Endothelial cell of umbilical vein (primary cell): ENCODE measurements around the gene DRAP1. TPM values are rescaled to one million over a fixed set of nuclear protein-coding genes. Genes with fewer than 3 reads are reported as not detected.

Experiments used
- BruUV-seq: library from RNA; stranded (reverse); fragments of 400-500 nt; replicated peaks from 2 replicates; lab custom pipeline; 2021; lab: Mats Ljungman, UMichigan
- CTCF ChIA-PET: fragments of 300-600, 350-600 bp; sonication (Branson Sonifier 250); formaldehyde crosslinking; loops from one replicate; lab custom pipeline; 2021; ENCODE audit warnings: antibody characterized with exemption, inconsistent platforms; lab: Charles Lee
- POLR2A ChIA-PET: fragments of 300-600, 350-600 bp; sonication (Branson Sonifier 250); formaldehyde crosslinking; loops from one replicate; lab custom pipeline; 2021; ENCODE audit warnings: antibody characterized with exemption, inconsistent platforms; lab: Charles Lee
- DNase-seq: peaks from one replicate; pipeline ENCODE4 v3.0.0-alpha.2; 2011; ENCODE audit warnings: low read depth, low spot score
- FAIRE-seq: peaks from 2 replicates; lab custom pipeline; 2011; peaks lifted over from hg19 to GRCh38; lab: Jason Lieb, UNC
- H2AFZ ChIP-seq: 2 replicates; pipeline ENCODE4 v1.6.0; 2012; ENCODE audit warnings: low read depth, low read length, control low read depth, inconsistent platforms
- H3K27ac ChIP-seq: 2 replicates; pipeline ENCODE4 v1.5.1; 2011; ENCODE audit warnings: low read depth, mild to moderate bottlenecking, control low read depth, low read length, moderate library complexity; ENCODE audit not compliant: insufficient read depth
- H3K27me3 ChIP-seq, 2 experiments: 2 replicates each; pipeline versions ENCODE4 v1.6.0 to v1.6.1; 2011; ENCODE audit warnings: low read length in 2 of 2, mixed read lengths in 1 of 2; ENCODE audit not compliant: control insufficient read depth in 2 of 2, insufficient read depth in 2 of 2
- H3K36me3 ChIP-seq, 2 experiments: 2 replicates in 1 of 2; 3 replicates in 1 of 2; pipeline ENCODE4 v1.5.1; 2011; ENCODE audit warnings: low read length in 2 of 2, mild to moderate bottlenecking in 1 of 2, moderate library complexity in 1 of 2; ENCODE audit not compliant: control insufficient read depth in 2 of 2, insufficient read depth in 2 of 2; ENCODE audit errors: extremely low read depth in 1 of 2
- H3K4me1 ChIP-seq: 3 replicates; pipeline ENCODE4 v1.5.1; 2011; ENCODE audit warnings: mild to moderate bottlenecking, low read length; ENCODE audit not compliant: control insufficient read depth, insufficient read depth; ENCODE audit errors: extremely low read depth
- H3K4me2 ChIP-seq: 2 replicates; pipeline ENCODE4 v1.6.1; 2011; ENCODE audit warnings: low read length, control low read depth, mixed read lengths; ENCODE audit not compliant: insufficient read depth
- H3K4me3 ChIP-seq, 3 experiments: fragments of 200-600 bp in 1 of 3; sonication (generic), shearing (Covaris generic) in 1 of 3; replicated peaks in 1 of 3; 2 replicates each; pipeline ENCODE4 v1.5.1; 2011 to 2016; ENCODE audit warnings: control low read depth in 3 of 3, low read length in 3 of 3, mild to moderate bottlenecking in 2 of 3, inconsistent platforms in 1 of 3, low read depth in 1 of 3, moderate library complexity in 1 of 3; ENCODE audit not compliant: insufficient read depth in 1 of 3
- H3K79me2 ChIP-seq: 2 replicates; pipeline ENCODE4 v1.6.0; 2012; ENCODE audit warnings: low read length, inconsistent platforms; ENCODE audit not compliant: control insufficient read depth, insufficient read depth
- H3K9ac ChIP-seq: replicated peaks from 2 replicates; pipeline ENCODE3; 2011; ENCODE audit warnings: low read length, control low read depth; ENCODE audit not compliant: insufficient read depth; ENCODE audit errors: extremely low read depth
- H3K9me1 ChIP-seq: replicated peaks from 3 replicates; pipeline ENCODE4 v1.6.0; 2011; ENCODE audit warnings: mild to moderate bottlenecking, low read length; ENCODE audit not compliant: control insufficient read depth, insufficient read depth; ENCODE audit errors: extremely low read depth
- H3K9me3 ChIP-seq: replicated peaks from 2 replicates; pipeline ENCODE4 v1.5.1; 2012; ENCODE audit warnings: low read length, inconsistent platforms; ENCODE audit not compliant: control insufficient read depth, insufficient read depth
- H4K20me1 ChIP-seq: replicated peaks from 2 replicates; pipeline ENCODE3; 2011; ENCODE audit warnings: mild to moderate bottlenecking, low read length; ENCODE audit not compliant: control insufficient read depth, insufficient read depth; ENCODE audit errors: extremely low read depth
- EZH2 ChIP-seq: IDR thresholded peaks from 2 replicates; pipeline ENCODE4 v1.6.1; 2012; ENCODE audit warnings: borderline replicate concordance, low read depth, mild to moderate bottlenecking, moderate library complexity, low read length, inconsistent platforms; ENCODE audit not compliant: severe bottlenecking
- FOS ChIP-seq: IDR thresholded peaks from 2 replicates; pipeline ENCODE4 v1.6.1; 2011; ENCODE audit warnings: mild to moderate bottlenecking, low read length, moderate library complexity, borderline replicate concordance; ENCODE audit not compliant: insufficient read depth
- GATA2 ChIP-seq: IDR thresholded peaks from 2 replicates; pipeline ENCODE4 v1.7.0; 2011; ENCODE audit warnings: low read depth, mild to moderate bottlenecking, moderate library complexity, mixed read lengths, low read length; ENCODE audit not compliant: insufficient read length, insufficient read depth
- JUN ChIP-seq: IDR thresholded peaks from 2 replicates; pipeline ENCODE4 v1.6.1; 2011; ENCODE audit warnings: borderline replicate concordance, low read depth; ENCODE audit not compliant: insufficient read length, insufficient read depth
- MAX ChIP-seq: IDR thresholded peaks from 2 replicates; pipeline ENCODE4 v1.6.1; 2011; ENCODE audit not compliant: insufficient read depth, insufficient read length
- MYC ChIP-seq: IDR thresholded peaks from one replicate; pipeline ENCODE4 v1.6.1; 2011; ENCODE audit warnings: mild to moderate bottlenecking, low read depth, low read length
- POLR2A ChIP-seq: IDR thresholded peaks from 2 replicates; pipeline ENCODE4 v1.6.1; 2012; ENCODE audit warnings: low read depth, mild to moderate bottlenecking, control low read depth, low read length
- POLR2AphosphoS5 ChIP-seq: IDR thresholded peaks from 2 replicates; pipeline ENCODE4 v1.6.1; 2012; ENCODE audit warnings: low read depth, mild to moderate bottlenecking, control low read depth, low read length, moderate library complexity; ENCODE audit not compliant: insufficient read depth
- dilution Hi-C: fragments of 300-500 bp; cut with MboI; formaldehyde crosslinking; loops from one replicate; pipeline ENCODE4 v1.15.0; 2019; ENCODE audit warnings: low sequenced_read_pairs; ENCODE audit not compliant: extremely low pct_ligation_motif_present
- intact Hi-C: fragments of 100-400 bp; cut with micrococcal nuclease; formaldehyde crosslinking; loops from one replicate; pipeline ENCODE4 v1.10.0; 2022
- polyA plus RNA-seq, 4 experiments: library from polyadenylated mRNA; depleted of rRNA in 3 of 4; stranded (reverse) in 3 of 4; unstranded in 1 of 4; fragments of >200 nt; gene quantifications; 2 replicates each; pipeline versions ENCODE4 v1.2.1 to v1.2.3, GENCODE V29; 2011 to 2012; ENCODE audit warnings: missing spikeins in 1 of 4
- total RNA-seq: library from RNA; stranded (reverse); gene quantifications from 2 replicates; pipeline ENCODE4 v1.2.3, GENCODE V29; 2021
- TF ChIP-seq, protein P1 (sequence below), 2 donors: IDR thresholded peaks; 1 replicate in 1 of 2; 2 replicates in 1 of 2; pipeline ENCODE4 v1.5.1; 2011; ENCODE audit warnings: low read length in 2 of 2, mild to moderate bottlenecking in 2 of 2, moderate library complexity in 2 of 2, control low read depth in 1 of 2, inconsistent platforms in 1 of 2, low read depth in 1 of 2; ENCODE audit not compliant: insufficient read depth in 1 of 2; ENCODE audit errors: extremely low read depth in 1 of 2

Gene DRAP1
- total and polyA plus RNA-seq, 2 donors (not counting 3 experiments of a cell fraction or from before 2014, with no cell fraction given): 74.9 to 114 TPM

- Histone ChIP-seq H3K27me3 (peaks cover 0 to 3% of the 10 kb centered on the region in 2 experiments), H3K4me2 (no peak overlapping the region), H4K20me1 (no peaks in the 10 kb centered on the region), H3K27ac (no peak overlapping the region), H3K9ac (no peak overlapping the region), H3K9me3 (no peaks in the 10 kb centered on the region), H3K79me2 (no peaks in the 10 kb centered on the region), H3K4me3 (no peak overlapping the region), H2AFZ (no peak overlapping the region), H3K9me1 (no peaks in the 10 kb centered on the region), H3K4me1 (no peaks in the 10 kb centered on the region), H3K36me3 (no peaks in the 10 kb centered on the region)
- dilution Hi-C loops (no loop called here), intact Hi-C loops (loop anchor here (5.0 kb wide), 1 partner anchor 47 kb away; the partner anchor contains the start of gene FIBP)
- BruUV-seq: no TSS peak
- TF ChIP-seq POLR2A (no peak), EZH2 (no peak), FOS (no peak), GATA2 (no peak), MAX (no peak), MYC (no peak), JUN (no peak), POLR2AphosphoS5 (no peak)
- TF ChIP-seq, protein P1, sequence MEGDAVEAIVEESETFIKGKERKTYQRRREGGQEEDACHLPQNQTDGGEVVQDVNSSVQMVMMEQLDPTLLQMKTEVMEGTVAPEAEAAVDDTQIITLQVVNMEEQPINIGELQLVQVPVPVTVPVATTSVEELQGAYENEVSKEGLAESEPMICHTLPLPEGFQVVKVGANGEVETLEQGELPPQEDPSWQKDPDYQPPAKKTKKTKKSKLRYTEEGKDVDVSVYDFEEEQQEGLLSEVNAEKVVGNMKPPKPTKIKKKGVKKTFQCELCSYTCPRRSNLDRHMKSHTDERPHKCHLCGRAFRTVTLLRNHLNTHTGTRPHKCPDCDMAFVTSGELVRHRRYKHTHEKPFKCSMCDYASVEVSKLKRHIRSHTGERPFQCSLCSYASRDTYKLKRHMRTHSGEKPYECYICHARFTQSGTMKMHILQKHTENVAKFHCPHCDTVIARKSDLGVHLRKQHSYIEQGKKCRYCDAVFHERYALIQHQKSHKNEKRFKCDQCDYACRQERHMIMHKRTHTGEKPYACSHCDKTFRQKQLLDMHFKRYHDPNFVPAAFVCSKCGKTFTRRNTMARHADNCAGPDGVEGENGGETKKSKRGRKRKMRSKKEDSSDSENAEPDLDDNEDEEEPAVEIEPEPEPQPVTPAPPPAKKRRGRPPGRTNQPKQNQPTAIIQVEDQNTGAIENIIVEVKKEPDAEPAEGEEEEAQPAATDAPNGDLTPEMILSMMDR (IDR thresholded peaks at IDR 0.05; ENCODE audit: extremely low read depth in 1 of 2, insufficient read depth in 1 of 2, low read depth in 1 of 2, low read length in 2 of 2): no peak
- no peak for FAIRE-seq
- DNase-seq: no peak
- ChIA-PET CTCF (interaction anchor here (2.5 kb wide), 1 partner anchor 11 kb away, joined by 7 read pairs; no protein-coding TSS in a partner anchor), POLR2A (no interaction called here)
Observed at GRCh38 chr11:65934014-65934413, 14.8 kb downstream of the DRAP1 start.
